GM12878 (cell line): ENCODE data around the gene ENOX1. TPM values are rescaled to one million over a fixed set of nuclear protein-coding genes. Genes with fewer than 3 reads are reported as not detected.

ENCODE experiments used
- ATAC-seq: fragments of 200-7000 bp; cut with Tn5 transposase; 3 replicates; pipeline ENCODE4 v1.9.1; 2020; ENCODE audit warnings: mild to moderate bottlenecking, moderate library complexity
- BruUV-seq: library from RNA; stranded (reverse); fragments of 400-500 nt; replicated peaks from 2 replicates; lab custom pipeline; 2021; lab: Mats Ljungman, UMichigan
- CTCF ChIA-PET: fragments of 300-600 bp; sonication (Branson Sonifier 250); formaldehyde crosslinking; extraction: SDS; loops from one replicate; lab custom pipeline; 2021; ENCODE audit warnings: inconsistent platforms; lab: Yijun Ruan, JAX
- POLR2A ChIA-PET: fragments of 350-600 bp; formaldehyde crosslinking; extraction: SDS; loops from one replicate; lab custom pipeline; 2021; ENCODE audit warnings: inconsistent platforms; lab: Charles Lee
- RAD21 ChIA-PET: fragments of 300-600 bp; sonication (Branson Sonifier 250); formaldehyde crosslinking; loops from one replicate; lab custom pipeline; 2023; ENCODE audit warnings: antibody characterized with exemption; ENCODE audit not compliant: unreplicated experiment; lab: Charles Lee
- SMC1A ChIA-PET: fragments of 300-600 bp; sonication (Branson Sonifier 250); formaldehyde crosslinking; loops from one replicate; lab custom pipeline; 2023; ENCODE audit not compliant: unreplicated experiment, uncharacterized antibody; lab: Charles Lee
- DNase-seq: peaks from one replicate; pipeline ENCODE4 v3.0.0-alpha.2; 2011; ENCODE audit warnings: low read depth, low spot score
- FAIRE-seq: peaks from 3 replicates; lab custom pipeline; 2011; peaks lifted over from hg19 to GRCh38; lab: Jason Lieb, UNC
- H2AFZ ChIP-seq: 2 replicates; pipeline ENCODE4 v1.6.0; 2011; ENCODE audit warnings: low read depth, low read length, control low read depth; ENCODE audit not compliant: control insufficient read depth
- H3K27ac ChIP-seq: 2 replicates; pipeline ENCODE4 v1.5.1; 2011; ENCODE audit warnings: control low read depth; ENCODE audit not compliant: control insufficient read depth, insufficient read depth
- H3K27me3 ChIP-seq, 2 experiments: replicated peaks in 1 of 2; 2 replicates each; pipeline versions ENCODE4 v1.6.0 to v1.6.1; 2011; ENCODE audit warnings: low read length in 1 of 2; ENCODE audit not compliant: control insufficient read depth in 2 of 2, insufficient read depth in 2 of 2
- H3K36me3 ChIP-seq, 2 experiments: 2 replicates each; pipeline ENCODE4 v1.5.1; 2011; ENCODE audit warnings: low read length in 1 of 2; ENCODE audit not compliant: control insufficient read depth in 2 of 2, insufficient read depth in 2 of 2
- H3K4me1 ChIP-seq: 2 replicates; pipeline ENCODE4 v1.6.1; 2011; ENCODE audit warnings: mild to moderate bottlenecking, low read length, moderate library complexity, mixed read lengths; ENCODE audit not compliant: control insufficient read depth, insufficient read depth
- H3K4me2 ChIP-seq: 2 replicates; pipeline ENCODE4 v1.6.0; 2011; ENCODE audit warnings: control low read depth; ENCODE audit not compliant: control insufficient read depth, insufficient read depth
- H3K4me3 ChIP-seq: fragments of 200-600 bp; sonication (generic); 2 replicates; pipeline ENCODE4 v1.5.1; 2016
- H3K79me2 ChIP-seq: 2 replicates; pipeline ENCODE4 v1.6.0; 2011; ENCODE audit warnings: low read length; ENCODE audit not compliant: control insufficient read depth, insufficient read depth
- H3K9ac ChIP-seq: 2 replicates; pipeline ENCODE4 v1.8.0; 2011; ENCODE audit warnings: low read length, control low read depth, mixed read lengths; ENCODE audit not compliant: control insufficient read depth, insufficient read depth
- H3K9me3 ChIP-seq: replicated peaks from 3 replicates; pipeline ENCODE4 v1.5.1; 2011; ENCODE audit warnings: mild to moderate bottlenecking, low read length; ENCODE audit not compliant: control insufficient read depth, insufficient read depth
- H4K20me1 ChIP-seq: 2 replicates; pipeline ENCODE4 v1.6.0; 2011; ENCODE audit not compliant: control insufficient read depth, insufficient read depth
- ATF7 ChIP-seq: fragments of 450-650 bp; IDR thresholded peaks from 2 replicates; pipeline ENCODE4 v1.6.1; 2016; ENCODE audit warnings: low read depth, mild to moderate bottlenecking
- CUX1 ChIP-seq: IDR thresholded peaks from 2 replicates; pipeline ENCODE4 v1.6.1; 2012; ENCODE audit warnings: improper control_type of control experiment, low read depth, low read length; ENCODE audit not compliant: insufficient replicate concordance
- MXI1 ChIP-seq: fragments of 150-350 bp; IDR thresholded peaks from 2 replicates; pipeline ENCODE4 v1.6.1; 2011; ENCODE audit warnings: low read depth, mild to moderate bottlenecking, inconsistent platforms, low read length, improper control_type of control experiment
- PML ChIP-seq: IDR thresholded peaks from 2 replicates; pipeline ENCODE4 v1.6.1; 2012; ENCODE audit warnings: low read length, inconsistent platforms
- RELB ChIP-seq: fragments of 450-650 bp; IDR thresholded peaks from 2 replicates; pipeline ENCODE4 v1.6.1; 2017; ENCODE audit warnings: low read depth, mild to moderate bottlenecking, moderate library complexity
- WRNIP1 ChIP-seq: IDR thresholded peaks from 2 replicates; pipeline ENCODE4 v1.6.1; 2011; ENCODE audit warnings: low read depth, low read length, improper control_type of control experiment, borderline replicate concordance
- ZNF384 ChIP-seq: IDR thresholded peaks from 2 replicates; pipeline ENCODE4 v1.6.1; 2012; ENCODE audit warnings: low read depth, mild to moderate bottlenecking, low read length, improper control_type of control experiment, borderline replicate concordance
- WGBS: methylation state at CpG from one replicate; pipeline ENCODE4 v1.1.6; 2016; ENCODE audit warnings: low lambda C conversion rate; ENCODE audit not compliant: insufficient replicate concordance, insufficient coverage; ENCODE audit errors: missing lambda C conversion rate; 5-methylcytosine and 5-hydroxymethylcytosine counted together
- in situ Hi-C: fragments of 300-500 bp; cut with MboI; formaldehyde crosslinking; loops from 9 replicates; pipeline ENCODE4 v1.14.3; 2018; ENCODE audit warnings: mixed read lengths
- intact Hi-C: fragments of 100-400 bp; cut with micrococcal nuclease; formaldehyde crosslinking; loops from one replicate; pipeline ENCODE4 v1.14.2; 2022; ENCODE audit not compliant: unreplicated experiment
- polyA plus RNA-seq, 11 experiments: library from polyadenylated mRNA; depleted of rRNA in 4 of 11; unstranded in 6 of 11; stranded (reverse) in 5 of 11; fragments of >200 nt; fragmentation: Nextera tagmentation in 4 of 11; fragmentation: Illumina TruSeq in 1 of 11; extraction: Ambion mirVana in 4 of 11; extraction: Trizol in 1 of 11; gene quantifications; 1 replicate in 1 of 11; 2 replicates in 10 of 11; pipeline versions ENCODE4 v1.2.1 to v1.2.3, GENCODE V29; 2011 to 2016; ENCODE audit warnings: inconsistent platforms in 2 of 11, missing spikeins in 2 of 11, low read depth in 1 of 11
- total RNA-seq, 4 experiments: library from RNA; depleted of rRNA in 3 of 4; stranded (reverse); fragments of >200 nt in 3 of 4; fragmentation: Illumina TruSeq in 1 of 4; extraction: Trizol in 1 of 4; gene quantifications; 2 replicates each; pipeline versions ENCODE4 v1.2.1 to v1.2.3, GENCODE V29; 2013 to 2021
- TF ChIP-seq, protein P1 (sequence below): fragments of 450-650 bp; conservative IDR thresholded peaks from 2 replicates; pipeline ENCODE4 v1.6.1; 2017; ENCODE audit warnings: mild to moderate bottlenecking, moderate library complexity
- TF ChIP-seq, protein P2 (sequence below): fragments of 450-650 bp; IDR thresholded peaks from 2 replicates; pipeline ENCODE4 v1.6.1; 2017; ENCODE audit warnings: mild to moderate bottlenecking, moderate library complexity

Gene ENOX1
- total and polyA plus RNA-seq, 10 of the 15 experiments (the other 5 are each of a cell fraction or from before 2014, with no cell fraction given): 0.11 to 0.26 (median 0.15) TPM

- Histone ChIP-seq H3K9me3 (no peaks in the 10 kb centered on the region), H3K9ac (no peak overlapping the region), H3K36me3 (no peaks in the 10 kb centered on the region), H4K20me1 (no peaks in the 10 kb centered on the region), H3K79me2 (no peaks in the 10 kb centered on the region), H3K27me3 (peaks cover 0 to 2% of the 10 kb centered on the region in 2 experiments; a peak in 1 of 4 replicates), H3K4me2 (no peak overlapping the region), H3K4me1 (no peaks in the 10 kb centered on the region), H3K27ac (no peak overlapping the region), H3K4me3 (no peak overlapping the region), H2AFZ (no peak overlapping the region)
- FAIRE-seq (no peak), ATAC-seq (no peak), DNase-seq (no peak)
- SMC1A ChIA-PET: no interaction called here
- POLR2A ChIA-PET: no interaction called here
- 48% methylated on average over 3 of the region's 3 CpGs for WGBS
- CTCF ChIA-PET: no interaction called here
- intact Hi-C loops: no loop called here
- in situ Hi-C loops: no loop called here
- BruUV-seq: no TSS peak
- RAD21 ChIA-PET: no interaction called here
- TF ChIP-seq, protein P1, sequence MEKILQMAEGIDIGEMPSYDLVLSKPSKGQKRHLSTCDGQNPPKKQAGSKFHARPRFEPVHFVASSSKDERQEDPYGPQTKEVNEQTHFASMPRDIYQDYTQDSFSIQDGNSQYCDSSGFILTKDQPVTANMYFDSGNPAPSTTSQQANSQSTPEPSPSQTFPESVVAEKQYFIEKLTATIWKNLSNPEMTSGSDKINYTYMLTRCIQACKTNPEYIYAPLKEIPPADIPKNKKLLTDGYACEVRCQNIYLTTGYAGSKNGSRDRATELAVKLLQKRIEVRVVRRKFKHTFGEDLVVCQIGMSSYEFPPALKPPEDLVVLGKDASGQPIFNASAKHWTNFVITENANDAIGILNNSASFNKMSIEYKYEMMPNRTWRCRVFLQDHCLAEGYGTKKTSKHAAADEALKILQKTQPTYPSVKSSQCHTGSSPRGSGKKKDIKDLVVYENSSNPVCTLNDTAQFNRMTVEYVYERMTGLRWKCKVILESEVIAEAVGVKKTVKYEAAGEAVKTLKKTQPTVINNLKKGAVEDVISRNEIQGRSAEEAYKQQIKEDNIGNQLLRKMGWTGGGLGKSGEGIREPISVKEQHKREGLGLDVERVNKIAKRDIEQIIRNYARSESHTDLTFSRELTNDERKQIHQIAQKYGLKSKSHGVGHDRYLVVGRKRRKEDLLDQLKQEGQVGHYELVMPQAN: no peak
- TF ChIP-seq WRNIP1: no peak
- no peak for TF ChIP-seq ZNF384
- no peak for TF ChIP-seq CUX1
- TF ChIP-seq, protein P2, sequence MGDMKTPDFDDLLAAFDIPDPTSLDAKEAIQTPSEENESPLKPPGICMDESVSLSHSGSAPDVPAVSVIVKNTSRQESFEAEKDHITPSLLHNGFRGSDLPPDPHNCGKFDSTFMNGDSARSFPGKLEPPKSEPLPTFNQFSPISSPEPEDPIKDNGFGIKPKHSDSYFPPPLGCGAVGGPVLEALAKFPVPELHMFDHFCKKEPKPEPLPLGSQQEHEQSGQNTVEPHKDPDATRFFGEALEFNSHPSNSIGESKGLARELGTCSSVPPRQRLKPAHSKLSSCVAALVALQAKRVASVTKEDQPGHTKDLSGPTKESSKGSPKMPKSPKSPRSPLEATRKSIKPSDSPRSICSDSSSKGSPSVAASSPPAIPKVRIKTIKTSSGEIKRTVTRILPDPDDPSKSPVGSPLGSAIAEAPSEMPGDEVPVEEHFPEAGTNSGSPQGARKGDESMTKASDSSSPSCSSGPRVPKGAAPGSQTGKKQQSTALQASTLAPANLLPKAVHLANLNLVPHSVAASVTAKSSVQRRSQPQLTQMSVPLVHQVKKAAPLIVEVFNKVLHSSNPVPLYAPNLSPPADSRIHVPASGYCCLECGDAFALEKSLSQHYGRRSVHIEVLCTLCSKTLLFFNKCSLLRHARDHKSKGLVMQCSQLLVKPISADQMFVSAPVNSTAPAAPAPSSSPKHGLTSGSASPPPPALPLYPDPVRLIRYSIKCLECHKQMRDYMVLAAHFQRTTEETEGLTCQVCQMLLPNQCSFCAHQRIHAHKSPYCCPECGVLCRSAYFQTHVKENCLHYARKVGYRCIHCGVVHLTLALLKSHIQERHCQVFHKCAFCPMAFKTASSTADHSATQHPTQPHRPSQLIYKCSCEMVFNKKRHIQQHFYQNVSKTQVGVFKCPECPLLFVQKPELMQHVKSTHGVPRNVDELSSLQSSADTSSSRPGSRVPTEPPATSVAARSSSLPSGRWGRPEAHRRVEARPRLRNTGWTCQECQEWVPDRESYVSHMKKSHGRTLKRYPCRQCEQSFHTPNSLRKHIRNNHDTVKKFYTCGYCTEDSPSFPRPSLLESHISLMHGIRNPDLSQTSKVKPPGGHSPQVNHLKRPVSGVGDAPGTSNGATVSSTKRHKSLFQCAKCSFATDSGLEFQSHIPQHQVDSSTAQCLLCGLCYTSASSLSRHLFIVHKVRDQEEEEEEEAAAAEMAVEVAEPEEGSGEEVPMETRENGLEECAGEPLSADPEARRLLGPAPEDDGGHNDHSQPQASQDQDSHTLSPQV: no peak
- no peak for TF ChIP-seq ATF7
- TF ChIP-seq RELB: no peak
- TF ChIP-seq PML: no peak
- no peak for TF ChIP-seq MXI1
These were observed 15.9 kb downstream of the ENOX1 start for GRCh38 chr13:43770871-43771270.
